GM18519 (cell line): Measurements from ENCODE around the gene LHX6.

ENCODE experiments used
- ATAC-seq: cut with Tn5 transposase; IDR thresholded peaks from one replicate; pipeline ENCODE4 v1.9.1; 2021; ENCODE audit warnings: mild to moderate bottlenecking, moderate library complexity; ENCODE audit not compliant: unreplicated experiment, low FRiP score

LHX6 gene

DNA sequence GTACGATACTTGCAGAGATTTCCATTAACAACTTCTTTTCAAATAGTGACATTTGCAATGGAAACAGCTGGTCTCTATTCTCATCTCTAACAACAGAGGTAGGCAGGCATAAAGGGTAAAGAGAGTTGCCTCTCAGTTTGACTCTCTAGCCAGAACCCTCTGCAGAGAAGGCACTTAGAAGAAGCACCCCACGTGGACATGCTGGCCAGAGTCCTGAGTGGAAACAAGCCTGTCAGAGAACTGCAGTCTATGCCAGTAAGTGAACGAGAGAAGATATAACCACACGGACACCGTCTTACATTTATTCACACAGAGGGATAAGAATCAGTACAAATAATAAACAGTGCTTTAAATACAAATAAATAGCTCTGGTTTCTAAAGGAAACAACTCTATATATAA lies 11.0 kb upstream of the LHX6 start:
- no peak for ATAC-seq

DNA sequence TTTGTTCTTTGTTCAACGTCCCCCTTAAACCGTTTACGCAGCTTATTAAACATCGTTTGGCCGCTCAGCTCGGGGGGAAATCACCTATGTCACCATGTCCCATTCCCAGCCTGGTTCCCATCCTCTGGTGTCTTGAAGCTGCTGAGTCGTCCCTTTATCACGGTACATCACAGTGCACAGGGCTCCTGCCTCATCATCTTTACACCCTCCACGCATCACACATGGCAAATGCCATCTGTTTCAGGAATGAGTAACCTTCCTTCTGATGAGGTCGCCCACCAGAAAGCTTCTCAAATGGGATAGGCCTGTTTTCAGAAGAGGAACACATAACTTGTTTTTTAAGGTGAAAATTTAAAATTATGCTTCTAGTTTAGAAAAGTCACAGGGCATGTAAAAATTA lies 7.9 kb upstream of the LHX6 start:
- ATAC-seq, result no peak

DNA sequence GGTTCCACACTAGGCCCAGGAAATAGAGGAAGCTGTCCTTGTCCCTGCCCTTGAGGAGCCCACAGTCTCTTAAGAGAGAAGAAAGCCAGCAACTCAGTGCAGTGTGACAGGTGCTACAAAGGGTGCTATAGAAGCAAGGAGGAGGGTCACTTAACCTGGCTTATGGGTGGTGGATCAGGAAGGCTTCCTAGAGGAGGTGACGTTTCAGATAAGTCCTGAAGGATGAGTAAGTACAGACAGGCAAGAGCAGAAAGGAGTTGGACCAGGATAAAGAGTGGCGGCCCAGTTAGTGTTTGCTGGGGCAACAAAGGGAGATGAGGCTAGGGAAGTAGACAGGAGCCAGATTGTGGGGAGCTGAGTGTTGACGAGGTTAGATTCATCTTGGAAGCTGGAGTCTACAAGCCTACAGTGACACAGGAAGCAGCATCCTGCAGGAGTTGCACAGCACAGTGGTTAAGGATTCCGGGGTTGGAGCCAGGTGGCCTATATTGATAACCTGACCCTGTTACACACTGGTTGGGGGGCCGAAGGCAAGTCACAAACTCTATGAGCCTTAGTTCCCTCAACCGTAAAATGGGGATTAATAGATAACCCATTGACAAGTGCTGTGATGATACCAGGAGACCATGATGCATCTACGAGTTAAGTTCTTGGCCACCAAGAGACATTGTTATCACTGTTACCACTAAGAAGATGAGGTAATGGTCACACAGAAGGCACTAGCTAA lies 5.4 kb upstream of the LHX6 start:
- no peak for ATAC-seq

DNA sequence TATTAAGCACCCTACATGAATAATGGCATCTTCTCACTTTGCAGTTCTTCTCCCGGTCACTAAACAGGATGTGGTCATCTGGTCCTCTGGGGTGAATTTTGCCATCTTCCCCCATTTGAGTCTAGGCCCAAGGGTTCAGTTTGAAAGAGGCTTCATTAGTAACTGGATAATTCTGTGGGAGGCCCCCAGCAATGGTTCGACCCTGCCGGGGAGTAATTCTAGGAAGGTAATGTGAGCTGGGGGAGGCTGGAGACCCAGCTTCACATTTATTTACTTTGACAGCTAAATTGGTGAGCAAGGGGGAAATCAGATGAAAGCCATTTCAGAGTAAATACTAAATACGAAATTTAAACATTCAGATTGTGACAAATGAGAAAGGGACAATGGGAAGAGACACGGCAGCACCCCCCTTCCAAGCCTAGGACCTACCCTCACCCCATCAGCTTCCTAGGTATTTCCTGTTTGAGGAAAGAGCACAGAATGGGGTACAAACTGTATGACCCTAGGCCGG lies 4.1 kb upstream of the LHX6 start:
- ATAC-seq, result no peak

DNA sequence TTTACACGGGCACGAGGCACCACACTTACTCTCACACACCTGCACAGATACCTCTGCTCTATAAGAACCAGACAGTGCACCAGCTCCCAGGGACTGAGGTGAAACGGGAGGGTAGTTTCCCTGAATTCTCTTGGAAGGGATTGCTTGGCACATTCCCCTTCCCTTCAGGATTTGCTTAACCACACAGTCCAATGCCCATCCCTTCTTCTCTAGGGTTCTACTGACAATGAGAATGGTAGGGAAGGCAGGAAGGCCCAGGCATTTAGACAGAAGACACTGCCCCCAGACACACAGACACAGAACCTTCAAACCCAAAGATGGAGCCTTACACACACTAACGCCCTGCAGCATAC lies 704 bp upstream of the LHX6 start:
- no peak for ATAC-seq

DNA sequence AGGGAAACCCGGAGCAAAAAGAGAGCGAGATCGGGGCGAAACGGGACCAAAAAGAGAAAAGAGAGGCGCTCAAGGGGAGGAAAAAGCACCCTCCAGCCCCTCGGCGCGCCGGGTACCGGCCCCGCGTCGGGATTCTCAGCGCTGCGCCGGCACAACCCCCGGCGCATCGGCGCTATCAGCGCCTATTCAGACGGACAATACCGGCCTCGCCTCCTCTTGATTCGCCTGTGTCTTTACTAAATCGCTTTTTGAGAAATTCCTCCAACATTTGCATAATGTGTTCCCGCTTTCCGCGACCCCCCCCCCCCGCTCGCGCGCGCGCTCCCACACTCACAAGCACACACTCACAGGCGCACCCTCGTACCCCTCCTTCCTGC lies 578 bp downstream of the LHX6 start:
- ATAC-seq, result no peak

DNA sequence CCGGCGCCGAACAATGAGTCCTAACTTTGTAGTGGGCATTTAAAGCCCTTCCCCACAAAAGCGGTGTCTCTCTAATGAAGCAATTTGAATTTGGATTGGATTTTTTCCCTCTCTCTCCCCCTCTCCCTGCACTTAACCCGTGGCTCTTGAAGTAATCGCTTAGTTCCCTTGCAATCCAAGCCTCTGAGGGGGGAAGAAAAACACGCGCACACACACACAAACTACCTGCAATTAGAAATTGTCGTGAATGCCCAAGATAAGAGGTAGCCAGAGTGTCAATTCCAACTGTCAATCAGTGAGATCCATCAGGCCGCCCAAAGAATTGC lies 1.2 kb downstream of the LHX6 start:
- no peak for ATAC-seq

DNA sequence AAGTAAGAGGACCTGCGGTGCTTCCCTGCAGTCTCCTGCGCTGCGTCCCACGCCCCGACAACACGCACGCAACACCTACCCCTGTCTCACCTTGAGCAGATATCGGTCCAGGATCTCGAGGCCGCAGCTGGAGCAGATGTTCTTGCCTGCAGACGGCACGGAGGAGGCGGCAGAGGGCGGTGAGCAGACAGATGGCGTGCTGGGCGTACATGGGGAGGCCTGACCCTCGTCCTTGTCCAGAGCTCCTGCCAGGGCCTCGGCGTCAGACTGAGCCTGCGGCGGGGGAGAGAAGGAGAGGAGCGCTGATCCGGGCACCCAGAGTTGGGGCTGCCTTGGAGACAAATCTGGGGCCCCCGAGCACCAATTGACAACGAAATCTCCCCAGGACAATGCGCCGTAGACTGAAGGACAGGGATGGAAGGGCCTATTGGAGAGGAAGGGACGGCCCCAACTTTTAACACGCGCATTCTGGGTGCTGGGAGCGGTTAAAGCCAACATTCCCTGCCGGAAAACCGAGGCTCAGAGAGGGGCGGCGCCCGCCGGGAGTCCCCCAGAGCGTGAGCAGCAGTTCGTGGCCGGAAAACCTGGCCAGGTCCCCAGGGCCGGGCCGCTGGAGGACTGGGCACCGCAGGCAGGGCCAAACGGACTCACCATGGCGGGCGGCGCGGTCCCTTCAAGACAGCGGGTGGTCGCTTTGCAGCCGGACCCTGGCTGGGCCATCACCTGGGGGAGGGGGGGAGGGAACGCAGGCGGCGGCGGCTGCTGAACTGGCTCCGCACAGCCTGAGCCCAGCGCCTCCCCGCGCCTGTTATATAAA lies 1.8 kb downstream of the LHX6 start:
- no peak for ATAC-seq

DNA sequence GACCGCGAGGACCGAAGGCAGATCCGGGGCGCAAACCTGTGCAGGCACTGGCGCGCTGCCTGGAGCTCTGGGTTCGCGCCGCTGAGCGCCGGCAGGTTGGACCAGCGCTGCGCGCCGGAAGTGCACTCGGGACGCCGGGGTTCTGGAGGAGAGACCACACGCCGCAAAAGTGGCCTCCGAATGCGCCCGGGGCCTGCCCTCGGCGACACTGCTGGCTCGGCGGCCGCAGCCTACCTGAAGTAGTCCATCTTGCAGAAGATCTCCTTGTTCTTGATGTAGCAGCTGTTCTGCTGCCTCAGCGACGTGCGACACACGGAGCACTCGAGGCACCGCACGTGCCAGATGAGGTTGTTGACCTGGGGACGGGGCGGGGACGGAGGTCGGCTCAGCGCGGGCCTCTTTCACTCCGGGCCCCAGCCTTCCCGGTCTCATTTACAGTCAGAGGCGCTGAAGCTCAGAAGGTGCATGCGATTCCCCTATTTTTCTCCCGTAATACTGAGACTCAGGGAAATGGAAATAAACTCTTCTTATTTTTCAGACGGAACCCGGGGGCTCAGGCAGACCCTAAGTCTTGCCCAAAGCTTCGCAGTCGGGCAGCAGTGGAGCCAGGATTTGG lies 2.5 kb downstream of the LHX6 start:
- no peak for ATAC-seq

DNA sequence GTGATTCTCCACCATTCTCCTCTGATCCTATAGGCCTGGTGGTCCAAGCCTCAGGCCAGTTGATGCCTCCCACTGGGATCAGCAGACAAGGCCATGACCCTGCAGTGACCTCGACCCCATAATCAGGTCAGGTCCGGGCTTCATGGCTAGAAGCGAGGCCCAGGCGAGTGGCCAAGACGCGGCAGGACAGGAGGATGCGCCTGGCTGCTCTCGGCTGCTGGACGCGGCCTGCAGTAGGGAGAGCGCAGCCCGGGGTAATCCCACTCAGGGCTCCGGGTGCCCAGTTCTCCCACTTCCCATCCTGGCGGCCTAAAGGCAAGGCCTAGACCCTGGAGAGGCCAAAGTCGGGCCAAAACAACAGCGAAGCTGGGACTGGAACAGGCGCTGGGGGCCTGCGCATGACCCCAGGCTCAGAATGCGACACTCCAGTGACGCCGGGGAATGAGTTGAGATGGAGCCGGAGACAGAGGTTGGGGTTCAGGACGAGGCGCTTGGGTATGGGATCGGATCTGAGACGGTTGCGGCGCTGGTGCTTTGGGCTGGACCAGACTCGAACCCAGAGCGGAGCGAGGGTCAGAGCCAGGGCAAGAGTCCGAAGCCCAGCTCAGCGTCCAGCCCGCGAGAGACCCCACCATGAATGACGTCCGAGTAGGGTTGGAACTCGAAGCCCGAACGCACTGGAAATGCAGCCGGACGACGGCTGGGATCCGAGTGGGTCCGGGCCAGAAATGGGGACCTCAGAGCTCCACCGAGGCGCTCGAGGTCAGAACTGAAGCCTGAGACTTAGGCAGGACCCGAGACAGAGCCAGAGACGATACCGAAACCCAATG lies 3.2 kb downstream of the LHX6 start:
- no peak for ATAC-seq

DNA sequence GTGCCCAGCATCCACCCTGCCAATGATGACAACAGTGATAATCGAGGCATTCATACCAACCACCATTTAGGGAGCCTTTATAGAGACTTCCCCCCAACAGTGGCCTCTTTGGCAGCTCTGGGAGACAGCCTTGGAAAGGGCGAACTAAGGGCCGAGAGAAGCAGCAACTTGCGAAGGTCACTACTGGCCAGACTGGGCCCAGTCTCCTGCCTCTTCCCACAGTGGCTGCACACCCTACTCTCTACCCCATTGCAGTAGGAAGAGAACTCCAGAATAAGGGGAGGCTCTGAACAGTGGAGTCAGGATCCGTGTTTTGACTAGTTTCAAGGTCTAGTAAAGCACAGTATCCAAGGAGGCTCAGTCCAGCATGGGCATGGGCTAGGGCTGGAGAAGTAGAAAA lies 5.3 kb downstream of the LHX6 start:
- no peak for ATAC-seq

DNA sequence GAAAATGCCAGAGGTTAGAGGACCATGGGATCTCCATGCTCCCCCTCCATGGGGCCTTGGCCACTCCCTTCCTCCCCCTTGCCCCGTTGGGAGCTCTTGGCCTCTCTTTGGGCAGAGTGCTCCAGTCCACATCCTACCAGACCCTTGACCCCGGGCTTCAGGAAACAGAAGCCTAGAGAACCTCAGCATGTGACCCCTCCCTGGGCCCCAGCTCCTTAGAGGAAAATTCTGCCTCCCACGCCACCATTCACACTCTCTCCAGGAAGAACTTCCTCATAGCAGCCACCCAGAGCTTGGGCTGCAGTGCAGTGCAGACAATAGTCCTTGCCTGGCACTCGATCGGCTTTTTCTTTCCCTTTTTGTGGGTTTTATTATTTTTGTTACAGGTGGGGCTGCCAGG lies 6.0 kb downstream of the LHX6 start:
- no peak for ATAC-seq

DNA sequence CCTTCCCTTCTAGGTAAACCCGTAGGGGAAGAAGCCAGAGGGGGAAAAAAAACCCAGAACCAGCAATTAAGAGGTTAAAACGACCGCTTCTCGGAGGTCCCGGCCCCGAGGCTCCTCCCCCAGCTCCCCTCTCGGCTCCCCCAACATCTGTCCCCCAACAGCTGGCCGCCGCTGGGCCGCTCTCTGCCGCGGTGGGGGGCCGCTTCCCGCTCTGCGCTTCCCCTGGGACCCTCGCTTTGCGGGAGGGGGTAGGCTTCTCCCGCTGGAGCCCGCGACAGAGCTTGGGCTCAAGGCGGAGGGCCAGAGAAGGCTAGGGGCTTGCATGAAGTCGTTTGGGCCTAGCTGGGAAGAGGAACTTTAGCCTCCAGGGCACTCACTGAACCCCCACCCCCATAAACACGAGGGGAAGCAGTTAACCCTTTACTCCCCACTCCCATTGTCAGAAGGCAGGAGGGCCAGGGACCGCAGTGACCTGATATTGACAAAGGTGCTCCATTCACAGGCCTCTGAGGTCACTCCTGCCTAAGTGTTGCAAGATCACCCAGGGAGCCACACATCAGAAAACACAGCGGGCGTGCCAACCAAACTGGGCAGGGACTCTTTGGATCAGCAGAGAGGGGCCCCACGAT lies 7.5 kb downstream of the LHX6 start:
- ATAC-seq, result no peak

DNA sequence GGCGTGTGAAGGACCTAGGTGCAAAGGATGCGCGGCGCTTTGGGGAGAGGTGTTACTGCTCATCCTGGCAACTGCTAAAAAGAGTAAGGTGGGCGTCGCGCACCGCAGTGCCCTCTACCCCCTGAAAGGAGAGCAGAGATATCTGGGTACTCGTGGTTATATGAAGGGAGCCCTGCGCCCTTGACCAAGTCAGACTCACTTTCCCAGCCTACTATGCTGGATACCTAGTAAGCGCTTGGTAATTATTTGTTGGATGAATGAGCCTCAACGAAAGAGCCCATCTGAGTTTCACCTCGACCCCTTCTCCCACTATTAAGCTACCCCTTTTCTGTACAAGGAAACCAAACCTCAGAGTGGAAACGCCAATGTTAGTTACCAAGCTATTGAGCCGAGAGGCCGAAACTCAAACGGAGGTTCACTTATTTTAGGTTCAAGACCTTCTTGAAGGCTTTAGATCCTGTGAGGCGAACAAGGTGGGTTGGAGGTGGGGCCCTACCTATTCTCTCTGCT lies 8.0 kb downstream of the LHX6 start:
- ATAC-seq, result no peak

DNA sequence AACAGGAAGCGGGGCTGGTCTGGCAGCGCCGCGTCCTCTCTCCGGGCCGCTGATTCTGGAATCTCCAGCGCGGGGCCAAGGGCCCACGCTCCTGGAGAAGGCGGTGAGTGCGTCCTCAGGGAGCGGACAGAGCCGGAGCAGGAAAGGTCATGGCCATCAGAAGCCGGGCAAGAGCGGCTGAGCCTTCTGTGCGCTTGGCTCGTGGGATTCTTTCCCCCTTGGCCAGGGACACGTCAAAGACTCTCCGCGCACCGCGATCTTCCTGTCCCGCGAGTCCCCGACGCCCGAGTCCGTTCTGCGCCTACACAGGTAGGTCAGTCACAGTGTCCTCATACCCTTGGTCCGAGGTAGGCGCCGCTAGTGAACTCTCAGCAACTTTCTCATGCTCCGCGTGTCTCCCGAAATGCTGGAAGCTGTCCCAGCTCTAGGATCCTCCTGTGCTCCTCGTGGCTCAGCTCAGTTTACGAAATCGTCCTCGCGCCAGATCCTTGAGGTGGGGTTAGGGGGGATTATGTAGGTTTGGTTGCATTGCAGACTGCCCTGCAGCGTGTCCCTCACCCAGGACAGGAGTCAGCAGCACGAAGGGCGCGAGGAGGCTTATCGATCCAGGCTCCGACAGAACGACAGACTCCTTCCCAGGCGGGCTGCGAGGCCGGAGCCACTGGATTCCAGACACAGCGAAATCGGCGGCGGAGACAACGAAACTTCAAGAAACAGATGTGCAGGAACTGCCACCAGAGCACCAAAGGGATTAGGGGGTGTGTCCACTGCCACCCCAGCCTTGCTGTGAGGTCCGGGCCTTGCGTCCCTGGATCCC lies 8.7 kb downstream of the LHX6 start:
- no peak for ATAC-seq

DNA sequence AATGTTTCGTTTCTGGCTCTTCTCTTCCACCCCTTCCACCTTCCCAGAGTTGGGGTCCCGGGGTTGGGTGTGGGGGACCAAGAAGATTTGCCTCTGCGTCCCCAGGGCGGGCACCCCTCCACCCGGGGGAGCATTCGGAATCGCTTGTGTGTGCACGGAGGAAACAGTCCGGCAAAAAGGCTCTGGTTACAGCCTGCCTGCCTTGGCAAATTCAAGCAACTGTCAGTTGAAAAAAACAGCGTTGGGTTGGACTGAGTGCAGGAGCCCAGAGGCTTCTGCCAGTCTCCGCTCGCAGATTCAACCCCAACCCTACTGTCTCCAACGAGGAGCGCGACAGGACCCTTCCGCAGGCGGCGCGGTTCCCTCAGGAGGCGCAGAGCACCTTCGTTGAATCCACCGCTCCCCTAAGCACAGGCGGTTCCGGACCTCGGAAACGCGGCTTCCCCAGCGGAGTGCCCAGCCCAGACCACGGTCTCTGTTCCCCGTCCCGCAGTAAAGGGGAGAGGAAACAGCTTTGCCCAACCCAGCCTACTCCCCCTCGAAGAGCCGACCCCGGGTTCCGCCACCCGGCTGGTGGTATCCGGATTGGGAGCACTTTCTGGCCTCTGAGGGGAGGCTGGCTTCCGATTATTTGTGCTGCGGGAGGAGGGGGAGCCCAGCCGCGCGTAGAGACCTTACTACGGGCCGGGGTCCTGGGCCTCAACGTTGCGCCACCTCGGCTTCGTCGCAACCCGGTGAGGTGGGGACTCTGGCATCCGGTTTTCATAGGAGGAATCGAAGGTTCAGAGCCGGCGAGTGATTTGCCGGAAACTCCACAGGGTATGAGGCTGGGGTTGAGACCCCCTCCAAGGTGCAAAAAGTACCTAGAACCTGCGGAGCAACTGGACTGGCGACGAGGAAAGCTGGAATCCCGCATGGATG lies 9.6 kb downstream of the LHX6 start:
- ATAC-seq, result no peak

DNA sequence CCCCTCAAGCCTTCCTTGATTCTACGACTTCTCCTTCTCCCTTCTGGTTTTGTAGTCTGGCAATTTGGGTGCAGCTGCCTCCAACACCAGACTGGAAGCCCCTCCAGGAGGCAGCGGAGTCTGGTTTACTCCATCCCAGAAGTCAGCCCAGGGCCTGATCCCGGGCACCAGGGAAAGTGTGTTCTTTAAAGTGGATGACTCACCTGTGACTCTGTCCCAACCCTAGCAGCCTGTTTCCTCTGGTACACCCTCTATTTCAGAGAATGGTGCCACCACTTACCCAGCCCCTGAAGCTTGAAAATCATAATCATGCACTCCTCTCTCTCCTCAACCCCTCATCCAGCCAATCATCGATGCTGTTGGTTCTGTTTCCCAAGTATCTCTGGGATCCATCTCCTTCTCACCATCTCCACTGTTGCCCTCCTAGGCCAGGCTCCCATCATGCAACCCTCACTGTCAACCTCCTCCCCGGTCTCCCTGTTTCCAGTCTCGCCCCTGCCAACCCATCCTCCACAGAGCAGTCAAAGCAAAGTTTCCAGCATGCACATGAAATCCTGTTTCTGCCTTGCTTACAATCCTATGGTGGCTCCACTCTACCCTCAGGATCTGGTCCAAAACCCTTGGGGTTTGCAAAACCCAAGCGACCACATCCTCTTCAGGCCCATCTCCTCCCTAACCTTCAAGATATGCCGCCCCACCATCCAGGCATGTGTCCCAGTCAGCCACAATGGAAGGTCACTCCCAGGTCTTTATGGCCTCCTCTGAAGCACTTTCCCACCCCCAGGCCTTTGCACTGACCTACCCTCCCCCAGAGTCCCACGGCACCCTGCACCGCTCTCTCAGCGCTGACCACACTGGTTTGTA lies 10.5 kb downstream of the LHX6 start:
- no peak for ATAC-seq
